Activated T-cell treated with anti-CD3 and anti-CD28 coated beads for 48 hours (primary cell): Measurements from ENCODE around the gene ALPI.

ENCODE experiments used
- DNase-seq: peaks from one replicate; pipeline ENCODE4 v3.0.0-alpha.2; 2020; ENCODE audit warnings: low read depth

The ALPI gene

GRCh38 chr2:232485757-232486557, 30.0 kb downstream of the ALPI start:
- DNase-seq, result no peak

GRCh38 chr2:232486558-232487384, 30.8 kb downstream of the ALPI start:
- no peak for DNase-seq

GRCh38 chr2:232487385-232488096, 31.6 kb downstream of the ALPI start, which contains the start of gene ECEL1:
Gene ECEL1 (minus strand): TSS chr2:232487834. CDS start chr2:232486653, 1,181 bp downstream.
- no peak for DNase-seq

DNA sequence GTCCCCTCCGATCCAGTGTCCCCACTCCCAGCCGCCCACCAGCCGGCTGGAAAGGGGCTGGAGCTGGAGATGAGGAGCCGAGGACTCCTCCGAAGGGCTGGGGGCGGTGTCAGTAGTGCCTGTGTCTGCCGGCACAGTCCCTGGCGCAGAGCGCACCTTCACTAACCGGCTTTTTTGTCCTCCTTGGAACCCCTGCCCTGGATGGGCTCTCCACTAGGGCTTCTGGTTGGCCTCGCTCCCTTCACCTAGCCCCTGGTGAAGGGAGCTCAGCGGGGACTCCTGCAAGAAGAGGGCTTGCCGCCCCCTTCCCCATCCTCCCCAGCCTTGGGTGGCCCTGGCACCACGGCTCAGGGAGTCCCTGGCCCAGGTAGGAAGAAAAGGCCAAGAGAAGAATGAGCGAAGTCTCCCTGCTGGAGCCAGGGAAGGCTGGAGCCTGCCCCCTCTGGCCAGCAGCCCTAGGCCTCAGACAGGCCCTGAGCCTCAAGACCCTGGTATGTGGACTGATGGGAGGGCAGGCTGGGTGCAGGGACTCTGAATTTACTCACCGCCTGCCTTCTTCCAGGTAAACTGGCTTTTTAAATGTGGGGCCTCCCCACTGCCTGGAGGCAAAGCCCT, 32.3 kb downstream of the ALPI start:
- DNase-seq, result no peak

DNA sequence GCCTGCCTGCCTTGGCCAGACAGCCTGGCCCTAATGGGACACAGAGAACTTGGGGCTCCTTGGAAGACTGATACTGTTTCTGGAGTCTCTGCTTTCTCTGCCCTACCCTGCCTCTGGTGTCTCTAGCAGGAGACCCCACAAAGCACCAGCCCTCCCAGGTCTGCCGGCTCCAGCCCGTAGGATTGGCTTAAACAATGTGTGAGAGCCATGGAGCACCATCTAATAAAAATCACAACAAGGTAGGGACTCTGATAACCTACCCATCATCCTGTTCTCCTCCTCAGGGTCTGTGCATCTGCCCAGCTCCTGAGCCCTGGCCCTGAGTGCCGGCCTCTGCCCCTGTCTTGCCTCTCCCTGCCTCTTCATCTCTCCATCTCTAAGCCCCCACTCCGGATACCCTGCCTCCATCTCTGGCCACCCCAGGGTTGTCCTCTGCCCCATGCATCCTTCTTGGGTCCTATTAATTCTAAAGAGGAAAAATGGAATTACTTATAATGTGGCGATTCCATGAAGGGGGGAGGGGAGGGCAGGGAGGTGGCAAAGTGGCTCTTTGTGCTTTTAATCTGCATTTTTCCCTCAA, 32.9 kb downstream of the ALPI start:
- DNase-seq, result no peak

- DNase-seq, result no peak
These were observed 33.7 kb downstream of the ALPI start for GRCh38 chr2:232489516-232490220.

DNA sequence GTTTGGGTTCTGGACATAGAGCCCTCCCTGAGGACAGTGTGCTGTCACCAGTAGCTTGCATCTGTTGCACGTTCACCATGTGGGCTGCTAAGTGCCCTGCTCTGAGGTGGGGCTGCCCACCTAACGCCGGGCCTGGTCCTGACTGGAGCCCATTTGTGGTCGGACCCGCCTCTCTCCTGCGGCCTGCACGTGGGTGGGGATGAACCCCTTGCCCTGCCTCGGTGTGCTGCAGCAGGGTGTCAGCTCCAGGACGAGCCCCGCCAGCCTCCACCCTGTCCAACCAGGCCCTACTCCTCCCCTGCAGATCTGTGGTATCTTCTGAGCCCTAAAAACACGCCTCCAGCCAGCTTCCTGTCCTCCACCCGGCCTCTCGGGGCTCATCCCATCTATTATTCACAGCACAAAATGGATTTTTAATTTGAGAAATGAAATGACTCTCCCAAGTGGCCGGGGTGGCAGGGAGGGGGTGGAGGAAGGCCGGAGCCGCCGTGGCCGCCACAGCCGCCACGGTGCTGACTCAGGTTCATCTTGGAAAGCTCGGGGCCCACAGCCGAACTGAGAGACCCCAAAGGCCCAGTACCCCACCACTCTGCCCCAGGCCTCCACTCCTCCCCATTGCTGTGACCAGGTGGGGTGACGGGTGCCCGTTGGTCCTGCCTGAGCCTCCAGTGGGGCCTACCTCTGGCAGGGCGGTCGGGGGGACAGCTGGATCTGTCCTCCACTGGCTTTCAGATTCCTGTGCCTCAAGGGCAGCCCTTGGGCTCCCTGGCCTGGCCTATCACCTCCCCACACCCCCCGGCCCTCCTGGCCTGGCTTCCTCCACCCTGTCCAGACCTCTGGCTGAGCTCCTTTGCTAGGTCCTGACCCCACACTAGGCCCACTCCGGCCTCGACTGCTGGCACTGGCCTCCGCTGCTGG, 34.5 kb downstream of the ALPI start:
- DNase-seq, result no peak

- DNase-seq, result no peak
These were observed 35.3 kb downstream of the ALPI start for GRCh38 chr2:232491139-232491780.

GRCh38 chr2:232492236-232492848, 36.4 kb downstream of the ALPI start:
- no peak for DNase-seq

- DNase-seq, result no peak
These were observed 37.2 kb downstream of the ALPI start for GRCh38 chr2:232492963-232493700.

DNA sequence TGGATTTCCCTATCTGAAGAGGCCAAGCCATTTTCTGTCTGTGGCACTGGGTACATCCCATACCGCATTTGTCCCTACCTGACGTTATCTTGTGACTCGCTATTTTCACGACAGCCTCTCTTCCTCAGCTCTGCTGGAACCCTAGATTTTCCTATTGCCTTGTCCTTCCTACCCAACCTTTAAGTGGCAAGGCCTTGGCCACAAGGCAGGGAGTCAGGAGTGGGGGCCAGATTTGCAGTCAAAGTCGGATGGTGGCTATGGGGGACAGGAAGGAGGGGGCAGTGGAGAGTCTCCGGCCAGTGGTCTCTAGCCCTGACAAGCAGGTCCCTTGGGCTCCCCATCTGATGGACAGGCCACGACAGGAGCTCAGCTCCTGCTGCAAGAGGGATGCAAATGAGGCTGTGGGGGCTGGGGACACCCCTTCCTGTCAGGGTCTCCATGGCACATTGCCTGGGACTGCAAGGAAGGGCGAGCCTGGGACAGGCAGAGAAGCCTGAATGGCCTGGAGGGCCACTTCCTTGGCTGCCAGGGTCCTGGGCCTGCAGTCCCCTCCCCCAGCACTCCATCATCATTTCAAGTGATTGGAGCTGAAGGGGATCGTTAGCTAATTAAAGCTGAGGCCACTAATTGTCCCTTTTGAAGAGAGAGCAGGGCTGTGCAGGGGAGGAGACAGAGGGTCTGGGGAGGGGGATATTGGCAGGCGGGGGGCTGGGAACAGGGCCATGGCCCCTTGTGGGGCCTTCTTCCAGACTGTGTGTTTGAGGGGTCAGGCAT, 37.9 kb downstream of the ALPI start:
- DNase-seq, result no peak

GRCh38 chr2:232494542-232494941, 38.6 kb downstream of the ALPI start:
- no peak for DNase-seq

DNA sequence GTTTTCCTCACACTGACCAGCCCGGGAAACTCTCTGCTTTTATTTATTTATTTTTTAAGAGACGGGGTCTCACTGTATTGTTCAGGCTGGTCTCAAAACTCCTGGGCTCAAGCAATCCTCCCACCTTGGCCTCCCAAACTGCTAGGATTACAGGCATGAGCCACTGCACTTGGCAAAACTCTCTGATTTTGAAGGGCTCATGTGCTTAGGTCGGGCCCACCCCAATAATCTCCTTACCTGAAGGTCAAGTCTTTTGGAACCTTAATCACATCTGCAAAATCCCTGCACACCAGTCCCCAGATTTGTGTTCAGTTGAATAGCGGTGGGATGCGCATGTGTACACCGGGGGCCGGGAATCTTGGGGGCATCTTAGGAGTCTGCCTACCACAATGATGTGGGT, 39.3 kb downstream of the ALPI start:
- DNase-seq, result no peak

GRCh38 chr2:232496501-232497270, 40.7 kb downstream of the ALPI start:
- DNase-seq, result no peak

DNA sequence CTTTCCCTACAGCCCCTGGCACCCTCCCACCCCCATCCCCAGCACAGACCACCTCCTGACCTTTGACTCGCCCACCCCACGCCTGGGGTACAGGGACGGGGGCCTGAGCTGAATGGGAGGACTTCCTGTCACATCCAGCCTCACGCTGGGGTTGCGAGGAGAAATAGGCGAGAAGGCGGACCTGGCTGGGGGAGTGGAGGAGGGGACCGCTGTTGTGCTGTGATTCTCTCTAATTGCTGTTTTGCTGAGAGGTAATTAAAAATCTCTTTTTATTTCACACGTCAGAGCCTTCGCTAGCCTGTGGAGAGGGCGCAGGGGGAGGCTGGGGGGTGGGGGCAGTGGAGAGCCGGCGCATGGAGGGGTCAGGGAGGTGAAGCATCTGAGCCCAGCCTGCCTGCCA, 41.4 kb downstream of the ALPI start:
- DNase-seq, result no peak

GRCh38 chr2:232498452-232498851, 42.5 kb downstream of the ALPI start:
- no peak for DNase-seq

DNA sequence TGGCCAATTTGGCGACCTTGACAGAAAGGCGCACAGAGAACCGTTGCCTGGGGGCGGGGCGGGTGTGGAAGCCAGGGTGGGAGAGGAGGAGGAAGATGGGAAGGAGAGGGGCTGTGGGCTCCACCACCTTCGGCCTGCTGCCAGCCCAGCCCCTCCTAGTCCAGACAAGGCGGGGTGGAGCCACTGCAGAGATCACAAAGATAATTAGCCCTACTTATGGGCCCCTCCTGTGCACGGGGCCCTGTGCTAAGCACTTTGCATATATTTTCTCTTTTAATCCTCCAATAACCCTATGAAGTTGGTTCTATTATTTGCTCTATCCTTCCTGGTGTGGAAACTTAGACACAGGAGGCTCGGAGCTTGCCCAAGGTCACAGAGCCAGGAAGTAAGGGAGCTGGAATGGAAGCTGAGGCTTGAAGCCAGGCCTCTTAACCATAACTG, 45.4 kb downstream of the ALPI start:
- DNase-seq, result no peak
